ENCODE results near the gene CCND3.

CCND3 gene

DNA sequence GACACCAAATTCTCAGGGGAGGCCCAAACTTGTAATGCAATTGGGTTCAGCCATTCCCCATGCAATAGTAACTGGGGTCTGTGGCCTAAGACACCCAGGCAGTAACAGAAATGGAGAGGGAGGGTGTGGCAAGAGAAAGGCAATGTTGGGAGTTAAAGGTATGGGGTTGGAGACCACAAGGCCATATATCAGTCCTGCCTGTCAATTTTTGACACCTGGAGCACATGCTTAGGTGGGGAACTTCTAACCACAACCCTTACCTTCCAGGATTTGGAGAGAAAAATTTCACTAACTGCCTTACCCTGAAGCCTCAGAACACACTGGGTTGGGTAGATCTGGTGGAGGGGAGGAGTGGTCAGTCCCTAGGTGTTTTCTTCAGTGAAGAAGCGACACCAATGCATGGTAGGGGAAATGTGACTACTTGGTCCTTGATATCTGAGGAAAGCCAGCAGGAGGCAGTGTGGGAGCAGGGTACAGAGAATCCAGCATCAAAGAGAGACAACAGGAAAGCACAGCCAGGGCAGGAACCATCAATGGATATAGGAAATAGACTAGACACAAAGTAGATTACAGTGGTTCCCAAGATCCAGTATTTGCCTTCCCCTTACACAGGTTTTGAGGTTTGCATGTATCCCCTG lies 39.6 kb downstream of the CCND3 start:
- Mint-ChIP-seq H3K27ac (ENCODE audit: low read depth) (no peak overlapping the region), H3K9me3 (no peaks in the 10 kb centered on the region), H3K36me3 (ENCODE audit: insufficient read depth) (peaks cover 11% of the 10 kb centered on the region), H3K27me3 (no peaks in the 10 kb centered on the region), H3K4me1 (peaks cover 20% of the 10 kb centered on the region), H3K4me3 (no peak overlapping the region)
- DNase-seq (ENCODE audit: low spot score in 2 of 2) (peak; percentile 25 to 36), ATAC-seq (replicated peaks; ENCODE audit: extremely low read depth, poor library complexity, severe bottlenecking) (peak; percentile 43)

DNA sequence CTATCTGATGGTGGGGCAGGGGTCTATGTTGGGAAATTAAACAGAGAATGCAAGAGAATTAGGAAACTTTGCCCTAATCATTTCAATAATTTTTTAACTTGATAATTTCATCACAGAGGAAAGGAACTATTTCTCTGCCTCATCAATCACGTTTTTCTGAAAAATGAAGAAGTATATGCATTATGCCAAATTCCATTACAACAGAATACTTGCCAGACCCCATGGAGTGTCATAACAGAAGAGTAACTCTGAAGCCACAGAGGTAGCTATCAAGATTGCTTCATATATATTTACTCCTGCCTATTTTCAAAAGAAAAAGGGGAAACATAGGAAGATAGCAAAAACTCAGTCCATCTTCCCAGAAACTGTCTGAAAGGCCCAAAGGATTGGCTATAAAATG lies 40.7 kb downstream of the CCND3 start:
- no peak overlapping the region for H3K4me3 Mint-ChIP-seq
- DNase-seq (ENCODE audit: low spot score in 2 of 2) (no peak), ATAC-seq (replicated peaks; ENCODE audit: extremely low read depth, poor library complexity, severe bottlenecking) (no peak)
- peaks cover 26% of the 10 kb centered on the region for H3K4me1 Mint-ChIP-seq
- H3K36me3 Mint-ChIP-seq (ENCODE audit: insufficient read depth) = peaks cover 9% of the 10 kb centered on the region
- no peaks in the 10 kb centered on the region for H3K27me3 Mint-ChIP-seq
- no peaks in the 10 kb centered on the region for H3K9me3 Mint-ChIP-seq
- H3K27ac Mint-ChIP-seq (ENCODE audit: low read depth) = no peak overlapping the region

DNA sequence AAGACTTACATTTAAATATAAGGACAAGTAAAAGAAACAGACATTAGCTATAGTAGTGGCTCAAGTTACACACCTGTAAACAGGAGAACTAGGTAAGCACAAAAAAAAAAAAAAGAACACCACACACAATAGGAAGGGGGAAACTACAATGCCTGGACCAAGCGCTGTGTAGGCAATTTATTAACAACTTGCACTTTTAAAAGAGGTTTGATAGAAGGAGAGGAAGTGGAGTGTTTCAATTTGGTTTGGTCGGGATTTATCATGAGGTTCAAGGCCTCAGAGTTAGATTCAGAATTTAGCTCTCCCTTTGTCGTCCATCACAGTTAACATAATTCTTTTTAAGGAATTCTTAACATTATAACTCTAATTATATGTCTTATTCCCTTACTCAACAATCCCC lies 45.3 kb downstream of the CCND3 start:
- Mint-ChIP-seq H3K4me1 (peaks cover 14% of the 10 kb centered on the region), H3K27me3 (no peaks in the 10 kb centered on the region), H3K27ac (ENCODE audit: low read depth) (no peak overlapping the region), H3K4me3 (no peak overlapping the region), H3K9me3 (no peaks in the 10 kb centered on the region), H3K36me3 (ENCODE audit: insufficient read depth) (peaks cover 6% of the 10 kb centered on the region)
- DNase-seq (ENCODE audit: low spot score in 2 of 2) (no peak), ATAC-seq (replicated peaks; ENCODE audit: extremely low read depth, poor library complexity, severe bottlenecking) (no peak)

DNA sequence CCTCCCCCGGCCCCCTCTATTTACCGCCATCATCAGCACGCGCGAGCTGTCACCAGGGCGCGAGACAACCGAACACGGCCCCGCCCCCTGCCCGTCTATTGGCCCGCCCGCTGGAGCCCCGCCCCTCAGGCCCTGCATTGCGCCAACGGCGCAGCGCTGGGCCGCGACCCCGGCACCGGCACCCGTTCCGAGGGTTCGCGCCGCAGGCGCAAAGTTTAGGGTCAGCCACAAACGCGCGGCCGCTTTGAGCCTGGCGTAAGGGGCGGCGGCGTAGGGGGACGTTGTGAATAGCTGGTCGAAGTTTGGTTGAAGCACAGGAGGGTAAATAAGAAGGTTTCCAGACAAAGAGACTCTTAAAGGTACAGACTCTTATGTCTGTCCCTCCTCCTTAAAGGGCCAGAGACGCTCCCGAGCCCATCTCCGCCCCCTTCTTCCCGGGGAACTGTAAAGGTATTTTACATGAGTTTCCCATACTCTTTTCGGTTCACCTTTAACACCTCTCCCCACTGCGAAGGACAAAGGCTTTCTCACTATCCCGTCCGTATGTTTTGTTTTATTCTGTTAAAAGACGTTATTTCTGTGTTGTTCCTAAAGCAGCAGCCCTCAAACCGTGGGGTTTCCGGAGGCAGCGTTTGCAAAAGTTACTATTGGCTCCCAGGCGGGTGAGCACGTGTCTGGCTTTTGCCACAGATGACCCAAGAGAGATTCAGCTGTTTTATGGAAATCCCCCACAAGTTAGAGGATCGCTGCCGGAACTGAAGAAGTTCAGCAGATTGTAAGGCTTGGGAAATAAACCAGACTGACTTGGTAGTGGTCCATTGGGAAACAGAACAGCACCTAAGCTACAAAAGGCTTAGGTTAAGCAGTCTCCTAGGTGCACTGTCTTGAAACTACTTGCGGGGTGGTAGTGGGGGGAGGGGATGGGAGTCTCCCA lies 46.0 kb downstream of the CCND3 start, which contains the start of gene USP49:
USP49 (minus strand) TSS at position 76 of the 934 bp plus-strand sequence. CDS start 88,392 bp downstream, outside the sequence.
- Mint-ChIP-seq H3K27me3 (no peaks in the 10 kb centered on the region), H3K4me3 (no peak within 1 kb of the TSS), H3K27ac (ENCODE audit: low read depth) (no peak within 1 kb of the TSS), H3K9me3 (no peaks in the 10 kb centered on the region), H3K36me3 (ENCODE audit: insufficient read depth) (peaks cover 6% of the 10 kb centered on the region), H3K4me1 (peaks cover 14% of the 10 kb centered on the region)
- DNase-seq (ENCODE audit: low spot score in 2 of 2) (peak; percentile 79 to 81), ATAC-seq (replicated peaks; ENCODE audit: extremely low read depth, poor library complexity, severe bottlenecking) (peak; percentile 92)

DNA sequence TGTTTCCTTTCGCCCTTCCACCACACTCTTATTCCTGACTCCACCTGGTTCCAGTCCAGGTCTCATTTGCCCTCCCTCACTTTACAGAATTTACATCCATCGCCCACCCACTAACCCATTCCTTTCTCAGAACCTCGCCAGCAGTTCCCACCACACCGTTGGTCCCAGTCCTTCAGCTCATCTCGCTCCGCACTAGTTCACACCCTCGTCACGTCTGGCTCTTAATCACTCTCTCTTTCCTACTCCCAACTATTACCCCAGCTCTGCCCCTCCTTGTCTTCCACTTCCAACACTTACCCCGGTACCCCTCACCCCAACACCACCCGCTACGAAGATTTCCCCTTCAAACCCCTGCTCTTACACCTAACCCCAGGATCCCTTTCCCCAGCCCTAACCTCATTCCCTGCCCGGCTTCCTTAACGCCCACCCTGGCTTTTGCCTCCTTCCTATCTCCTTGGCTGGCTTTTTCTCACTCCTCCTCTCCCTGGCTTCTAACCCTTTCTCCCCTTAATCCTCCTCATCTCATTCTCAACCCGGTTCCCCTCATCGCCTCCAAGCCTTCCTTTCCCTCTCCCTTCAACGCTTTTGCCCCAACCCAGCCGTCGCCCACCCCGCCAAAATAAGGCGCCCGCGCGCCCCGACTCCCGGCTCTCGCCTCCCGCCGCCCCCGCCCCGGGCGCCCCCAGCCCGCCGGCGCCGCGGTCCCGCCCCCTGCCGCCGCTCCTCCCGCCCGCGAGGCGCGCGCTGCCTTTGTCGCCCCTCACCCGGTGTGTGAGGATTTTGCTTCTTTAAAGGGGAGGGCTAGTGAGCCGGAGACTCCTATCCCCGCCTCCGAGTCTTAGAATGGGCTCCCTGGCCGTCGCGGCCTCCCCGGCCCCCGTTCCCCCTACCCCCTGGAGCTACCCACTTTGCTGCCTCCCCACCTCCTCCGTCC lies 47.0 kb downstream of the CCND3 start:
- DNase-seq (ENCODE audit: low spot score in 2 of 2) (no peak), ATAC-seq (replicated peaks; ENCODE audit: extremely low read depth, poor library complexity, severe bottlenecking) (peak; percentile 44)
- Mint-ChIP-seq H3K4me3 (no peak overlapping the region), H3K27ac (ENCODE audit: low read depth) (no peak overlapping the region), H3K36me3 (ENCODE audit: insufficient read depth) (peaks cover 6% of the 10 kb centered on the region), H3K4me1 (peaks cover 14% of the 10 kb centered on the region), H3K9me3 (no peaks in the 10 kb centered on the region), H3K27me3 (no peaks in the 10 kb centered on the region)

DNA sequence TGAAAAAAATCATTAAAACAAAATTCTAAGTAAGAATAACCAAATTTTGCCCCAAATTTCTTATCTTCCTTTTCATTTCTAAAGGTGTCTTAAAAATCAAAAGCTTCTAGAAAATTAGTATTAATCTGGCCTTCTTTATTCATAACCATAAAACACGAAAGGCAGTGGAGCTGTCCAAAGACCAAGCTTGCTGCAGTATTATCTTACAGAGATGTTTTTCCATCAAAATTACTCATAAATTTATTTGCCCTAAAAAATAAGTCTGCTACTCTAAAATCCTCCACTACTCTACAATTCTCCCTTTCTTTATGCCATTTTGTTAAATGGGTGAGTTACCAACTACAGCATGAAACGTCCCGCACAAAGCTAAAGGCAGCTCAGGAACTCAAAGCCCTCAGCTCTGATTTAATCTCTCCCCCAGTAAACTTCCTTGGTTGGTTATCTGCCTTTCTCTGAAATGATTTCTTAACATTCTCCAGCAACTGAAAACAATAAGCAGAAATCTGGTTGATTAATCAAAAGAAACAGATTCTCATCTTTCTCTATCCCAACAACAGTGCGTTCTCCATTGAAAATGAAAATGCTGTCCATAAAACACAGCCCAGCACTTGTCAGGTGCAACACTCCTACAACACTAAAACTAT lies 48.6 kb downstream of the CCND3 start:
- Mint-ChIP-seq H3K4me3 (no peak overlapping the region), H3K27ac (ENCODE audit: low read depth) (no peak overlapping the region), H3K27me3 (no peaks in the 10 kb centered on the region), H3K9me3 (no peaks in the 10 kb centered on the region), H3K36me3 (ENCODE audit: insufficient read depth) (peaks cover 6% of the 10 kb centered on the region), H3K4me1 (peaks cover 14% of the 10 kb centered on the region)
- ATAC-seq (replicated peaks; ENCODE audit: extremely low read depth, poor library complexity, severe bottlenecking) (no peak), DNase-seq (ENCODE audit: low spot score in 2 of 2) (no peak)

DNA sequence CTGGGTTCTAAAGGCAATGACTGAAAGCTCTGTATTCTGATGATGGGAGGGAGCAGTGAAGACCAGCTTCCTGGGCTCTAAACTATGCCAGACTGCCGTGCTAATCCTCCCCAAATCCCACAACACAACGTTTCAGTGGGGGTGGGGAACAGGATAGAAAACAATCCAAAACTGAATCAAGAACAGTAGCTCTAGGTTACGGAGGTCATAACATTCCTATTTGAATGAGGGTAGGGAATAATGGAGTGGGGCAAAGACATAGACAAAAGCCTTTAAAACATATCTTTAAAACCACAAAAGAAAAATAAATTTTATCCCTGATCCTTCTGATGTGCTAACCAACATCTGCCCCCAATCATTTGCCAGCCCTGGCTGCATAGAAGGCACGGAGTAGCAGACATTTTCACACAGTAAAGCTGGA lies 54.3 kb downstream of the CCND3 start:
- no peak overlapping the region for H3K27ac Mint-ChIP-seq (ENCODE audit: low read depth)
- ATAC-seq (replicated peaks; ENCODE audit: extremely low read depth, poor library complexity, severe bottlenecking) (no peak), DNase-seq (ENCODE audit: low spot score in 2 of 2) (no peak)
- no peaks in the 10 kb centered on the region for H3K36me3 Mint-ChIP-seq (ENCODE audit: insufficient read depth)
- no peaks in the 10 kb centered on the region for H3K9me3 Mint-ChIP-seq
- no peak overlapping the region for H3K4me3 Mint-ChIP-seq
- H3K27me3 Mint-ChIP-seq = no peaks in the 10 kb centered on the region
- H3K4me1 Mint-ChIP-seq = no peaks in the 10 kb centered on the region

DNA sequence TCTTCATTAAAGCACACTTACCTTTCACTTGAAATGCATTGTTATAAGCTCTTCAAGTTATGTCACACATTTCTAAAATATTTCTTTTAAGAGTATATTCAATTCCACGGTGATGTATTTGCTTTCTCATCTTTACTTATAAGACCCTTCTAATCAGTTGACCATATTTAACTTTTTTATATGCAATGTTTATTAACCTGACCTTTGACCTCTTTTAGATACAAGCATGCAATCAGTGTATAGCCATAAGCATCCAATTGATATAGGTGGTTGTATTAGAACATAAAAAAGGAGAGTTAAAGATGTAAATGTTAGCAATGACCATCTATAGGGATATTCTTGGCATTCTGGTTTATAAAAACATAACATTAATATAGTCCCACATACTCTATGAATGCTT lies 55.7 kb downstream of the CCND3 start:
- Mint-ChIP-seq H3K4me3 (no peak overlapping the region), H3K27me3 (no peaks in the 10 kb centered on the region), H3K9me3 (no peaks in the 10 kb centered on the region), H3K27ac (ENCODE audit: low read depth) (no peak overlapping the region), H3K36me3 (ENCODE audit: insufficient read depth) (no peaks in the 10 kb centered on the region), H3K4me1 (no peaks in the 10 kb centered on the region)
- ATAC-seq (replicated peaks; ENCODE audit: extremely low read depth, poor library complexity, severe bottlenecking) = no peak
- no peak for DNase-seq (ENCODE audit: low spot score in 2 of 2)

DNA sequence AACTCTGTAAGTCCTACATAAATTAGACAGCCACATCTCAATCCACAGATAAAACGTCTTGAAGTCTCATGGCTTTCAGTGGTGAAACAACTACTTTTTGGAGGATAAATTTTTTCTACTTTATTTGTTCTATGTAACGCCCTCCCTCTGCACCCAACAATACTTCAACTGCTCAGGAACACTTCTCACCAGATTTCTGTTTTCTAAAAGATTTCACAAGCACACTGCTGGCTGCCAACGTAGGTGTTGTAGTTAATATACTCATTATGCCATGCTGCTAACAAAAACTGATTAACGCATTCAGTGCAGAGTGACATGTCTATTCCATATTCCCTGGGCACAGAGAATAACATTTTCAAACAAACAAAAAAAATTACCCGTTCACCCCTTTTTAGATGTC lies 56.7 kb downstream of the CCND3 start:
- DNase-seq (ENCODE audit: low spot score in 2 of 2) = no peak
- H3K9me3 Mint-ChIP-seq = no peaks in the 10 kb centered on the region
- no peak overlapping the region for H3K27ac Mint-ChIP-seq (ENCODE audit: low read depth)
- no peak overlapping the region for H3K4me3 Mint-ChIP-seq
- no peaks in the 10 kb centered on the region for H3K27me3 Mint-ChIP-seq
- ATAC-seq (replicated peaks; ENCODE audit: extremely low read depth, poor library complexity, severe bottlenecking) = no peak
- no peaks in the 10 kb centered on the region for H3K4me1 Mint-ChIP-seq
- no peaks in the 10 kb centered on the region for H3K36me3 Mint-ChIP-seq (ENCODE audit: insufficient read depth)
